Hepatocyte (in vitro differentiated cells): ENCODE data around the gene SSTR3.

Experiments used
- CTCF ChIP-seq: fragments of 200-600 bp; sonication (generic); IDR thresholded peaks from 2 replicates; pipeline ENCODE4 v1.5.1; 2016; ENCODE audit warnings: antibody characterized with exemption, mild to moderate bottlenecking; ENCODE audit not compliant: poor library complexity
- EZH2 ChIP-seq: fragments of 200-600 bp; sonication (generic); IDR thresholded peaks from 2 replicates; pipeline ENCODE4 v1.6.1; 2016; ENCODE audit warnings: antibody characterized with exemption, mild to moderate bottlenecking, borderline replicate concordance
- EZH2phosphoT487 ChIP-seq: fragments of 200-600 bp; sonication (generic); IDR thresholded peaks from one replicate; pipeline ENCODE4 v1.6.1; 2018; ENCODE audit warnings: antibody characterized with exemption, mild to moderate bottlenecking, low read depth, moderate library complexity; ENCODE audit not compliant: unreplicated experiment, severe bottlenecking

- no peak for TF ChIP-seq CTCF
- TF ChIP-seq EZH2: no peak
- no peak for TF ChIP-seq EZH2phosphoT487
Measured at GRCh38 chr22:37177755-37178154, 34.5 kb downstream of the SSTR3 start.
